Activated naive CD4-positive, alpha-beta T cell treated with anti-CD3 and anti-CD28 coated beads for 36 hours (primary cell): Measurements from ENCODE around the gene FLNC. TPM values are rescaled to one million over a fixed set of nuclear protein-coding genes. Genes with fewer than 3 reads are reported as not detected.

Experiments
- CTCF ChIA-PET: fragments of 350-600 bp; sonication (Branson Sonifier 250); formaldehyde crosslinking; loops from one replicate; lab custom pipeline; 2021; ENCODE audit warnings: antibody characterized with exemption; lab: Charles Lee
- DNase-seq: peaks from one replicate; pipeline ENCODE4 v3.0.0-alpha.2; 2020
- H3K27ac Mint-ChIP-seq: one replicate; pipeline ENCODE4 v1.8.0; 2021; ENCODE audit warnings: mild to moderate bottlenecking, mixed read lengths
- H3K27me3 Mint-ChIP-seq: one replicate; pipeline ENCODE4 v1.8.0; 2021; ENCODE audit warnings: low read depth, mixed read lengths
- H3K36me3 Mint-ChIP-seq: one replicate; pipeline ENCODE4 v1.8.0; 2021; ENCODE audit warnings: low read depth, mixed read lengths
- H3K4me1 Mint-ChIP-seq: one replicate; pipeline ENCODE4 v1.8.0; 2021; ENCODE audit warnings: low read depth, mixed read lengths
- H3K4me3 Mint-ChIP-seq: one replicate; pipeline ENCODE4 v1.8.0; 2021; ENCODE audit warnings: mild to moderate bottlenecking, moderate library complexity, mixed read lengths
- H3K9me3 Mint-ChIP-seq: one replicate; pipeline ENCODE4 v1.8.0; 2021; ENCODE audit warnings: mixed read lengths
- intact Hi-C: fragments of 100-400 bp; cut with micrococcal nuclease; formaldehyde crosslinking; loops from one replicate; pipeline ENCODE4 v1.15.1; 2023
- total RNA-seq, 2 experiments: library from RNA; stranded (reverse); gene quantifications; one replicate each; pipeline ENCODE4 v1.2.3, GENCODE V29; 2021

FLNC gene
- total RNA-seq, 2 experiments from 2014 or later, result 0.02 to 0.05 TPM

DNA sequence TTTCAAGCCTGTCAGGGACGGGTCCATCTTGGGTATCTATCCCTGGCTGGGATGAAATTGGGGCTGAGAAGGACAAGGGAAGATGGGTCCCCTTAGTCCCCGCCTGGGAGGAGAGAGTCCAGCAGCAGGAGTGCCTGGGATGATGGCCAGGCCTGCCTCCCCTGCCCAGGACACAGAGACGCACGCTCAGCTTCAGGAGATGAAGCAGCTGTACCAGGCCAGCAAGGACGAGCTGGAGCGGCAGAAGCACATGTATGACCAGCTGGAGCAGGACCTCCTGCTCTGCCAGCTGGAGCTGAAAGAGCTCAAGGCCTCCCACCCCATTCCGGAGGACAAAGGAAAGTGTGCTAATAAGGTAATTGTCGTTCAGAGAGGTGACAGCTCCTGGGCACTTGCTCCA is 23.0 kb upstream of the FLNC start:
- intact Hi-C loops, result no loop called here
- H3K4me3 Mint-ChIP-seq, result no peak overlapping the region
- DNase-seq, result no peak
- CTCF ChIA-PET, result interaction anchor here (1.0 to 2.6 kb wide), 3 partner anchors 13 to 434 kb away, joined by 3 to 10 read pairs (median 3); no protein-coding TSS in a partner anchor
- no peak overlapping the region for H3K27ac Mint-ChIP-seq
- H3K36me3 Mint-ChIP-seq, result no peaks in the 10 kb centered on the region
- no peaks in the 10 kb centered on the region for H3K4me1 Mint-ChIP-seq
- no peaks in the 10 kb centered on the region for H3K27me3 Mint-ChIP-seq
- H3K9me3 Mint-ChIP-seq, result no peaks in the 10 kb centered on the region

DNA sequence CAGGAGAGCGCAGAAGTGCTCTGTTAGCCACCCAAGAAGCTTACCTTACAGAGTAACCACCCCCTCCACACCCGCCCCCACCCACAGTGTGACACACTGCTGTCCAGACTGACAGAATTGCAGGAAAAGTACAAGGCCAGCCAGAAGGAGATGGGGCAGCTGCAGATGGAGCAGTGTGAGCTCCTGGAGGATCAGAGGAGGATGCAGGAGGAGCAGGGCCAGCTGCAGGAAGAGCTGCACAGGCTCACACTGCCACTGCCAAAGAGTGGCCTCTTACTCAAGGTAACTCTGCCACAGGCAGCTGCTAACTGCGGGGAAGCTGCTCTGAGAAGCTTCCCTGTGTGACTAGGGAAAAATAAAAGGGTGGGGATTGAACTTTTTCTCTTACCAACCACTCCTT is 20.8 kb upstream of the FLNC start:
- intact Hi-C loops, result no loop called here
- CTCF ChIA-PET, result interaction anchor here (0.7 to 2.1 kb wide), 2 partner anchors 34 to 100 kb away, joined by 3 to 7 read pairs; no protein-coding TSS in a partner anchor
- H3K4me3 Mint-ChIP-seq, result no peak overlapping the region
- H3K4me1 Mint-ChIP-seq, result no peaks in the 10 kb centered on the region
- H3K27me3 Mint-ChIP-seq, result no peaks in the 10 kb centered on the region
- no peak overlapping the region for H3K27ac Mint-ChIP-seq
- DNase-seq, result no peak
- no peaks in the 10 kb centered on the region for H3K9me3 Mint-ChIP-seq
- no peaks in the 10 kb centered on the region for H3K36me3 Mint-ChIP-seq

DNA sequence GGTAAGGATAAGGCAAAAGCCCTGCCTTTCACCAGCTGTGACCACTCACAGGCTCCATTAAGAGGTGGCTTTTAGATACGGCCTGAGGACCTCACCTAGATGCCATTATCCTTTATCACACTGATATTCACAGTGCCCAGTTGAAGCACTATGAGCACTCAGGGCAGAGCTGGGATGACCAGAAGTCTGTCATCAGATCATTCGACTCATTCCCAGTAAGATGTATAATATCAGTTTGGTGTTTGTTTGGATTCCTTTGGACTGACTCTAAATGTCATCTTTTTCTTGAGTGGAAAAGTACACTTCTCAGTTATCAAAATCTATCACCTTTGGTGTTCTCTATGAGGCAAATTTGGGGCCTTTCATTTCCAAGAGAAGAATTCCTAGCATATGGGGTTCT is 19.7 kb upstream of the FLNC start:
- H3K4me1 Mint-ChIP-seq, result no peaks in the 10 kb centered on the region
- no peaks in the 10 kb centered on the region for H3K9me3 Mint-ChIP-seq
- no peaks in the 10 kb centered on the region for H3K27me3 Mint-ChIP-seq
- H3K4me3 Mint-ChIP-seq, result no peak overlapping the region
- CTCF ChIA-PET, result interaction anchor here (0.8 to 2.1 kb wide), 2 partner anchors 33 to 281 kb away, joined by 3 to 7 read pairs; no protein-coding TSS in a partner anchor
- H3K27ac Mint-ChIP-seq, result no peak overlapping the region
- H3K36me3 Mint-ChIP-seq, result no peaks in the 10 kb centered on the region
- no peak for DNase-seq
- intact Hi-C loops, result no loop called here

DNA sequence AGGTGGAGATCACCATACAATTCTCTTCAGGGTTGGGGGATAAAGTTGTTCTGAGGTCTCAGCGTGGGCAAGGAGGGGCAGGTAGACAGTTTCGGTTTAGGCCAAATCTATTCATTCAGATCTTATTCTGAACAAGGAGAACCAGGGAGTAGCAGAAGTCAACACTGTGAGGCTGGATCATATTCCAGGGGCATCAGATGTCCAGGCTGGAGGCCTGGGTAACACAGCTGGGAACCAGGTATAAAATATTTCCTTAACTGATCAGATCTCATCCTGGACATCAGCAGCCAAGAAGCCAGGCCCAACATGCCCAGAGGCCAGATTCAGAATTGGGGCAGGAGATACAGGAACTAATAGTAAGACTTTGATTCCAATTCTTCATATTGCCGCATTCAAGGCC is 19.2 kb upstream of the FLNC start:
- no peak overlapping the region for H3K27ac Mint-ChIP-seq
- H3K4me3 Mint-ChIP-seq, result no peak overlapping the region
- no peaks in the 10 kb centered on the region for H3K27me3 Mint-ChIP-seq
- intact Hi-C loops, result no loop called here
- CTCF ChIA-PET, result interaction anchor here (1.2 kb wide), 1 partner anchor 16 kb away, joined by 3 read pairs; no protein-coding TSS in a partner anchor
- no peaks in the 10 kb centered on the region for H3K9me3 Mint-ChIP-seq
- DNase-seq, result no peak
- no peaks in the 10 kb centered on the region for H3K36me3 Mint-ChIP-seq
- no peaks in the 10 kb centered on the region for H3K4me1 Mint-ChIP-seq

DNA sequence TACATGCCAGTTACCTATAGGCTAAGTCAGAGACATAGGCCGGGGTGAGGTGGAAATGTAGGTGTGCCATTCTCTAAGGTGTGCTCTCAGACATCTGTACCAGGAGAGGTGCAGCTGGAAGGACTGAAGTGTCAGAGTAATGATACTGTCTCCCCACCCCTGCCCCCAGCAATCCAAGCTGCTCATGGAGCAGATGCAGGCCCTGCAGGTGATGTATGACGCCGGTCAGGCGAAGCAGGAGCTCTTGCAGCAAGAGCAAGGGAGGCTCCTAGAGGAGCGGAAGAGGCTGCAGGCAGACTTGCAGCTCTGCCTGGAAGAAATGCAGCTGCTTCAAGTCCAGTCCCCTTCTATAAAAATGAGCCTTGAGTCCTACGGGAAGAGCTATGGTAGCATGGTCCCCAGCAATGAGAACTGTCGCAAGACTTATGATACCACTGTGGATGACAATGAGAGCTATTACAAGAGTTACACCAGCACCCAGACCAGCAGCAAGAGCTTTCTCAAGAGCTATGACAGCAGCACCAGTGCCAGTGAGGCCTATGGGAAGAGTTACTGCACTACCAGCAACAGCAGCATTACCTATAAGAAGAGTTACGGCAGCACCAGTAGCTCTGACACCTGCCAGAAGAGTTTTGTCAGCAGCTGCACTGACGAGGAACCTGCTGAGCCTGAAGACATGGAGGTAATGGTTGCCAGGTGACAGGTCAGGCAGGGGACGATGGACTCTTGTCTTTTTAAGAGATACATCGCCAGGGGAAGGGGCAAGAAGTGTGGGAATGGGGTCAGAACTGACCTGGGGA is 18.4 kb upstream of the FLNC start:
- H3K4me1 Mint-ChIP-seq, result no peaks in the 10 kb centered on the region
- no peak for DNase-seq
- no peaks in the 10 kb centered on the region for H3K27me3 Mint-ChIP-seq
- no peaks in the 10 kb centered on the region for H3K36me3 Mint-ChIP-seq
- CTCF ChIA-PET, result interaction anchor here (1.2 kb wide), 1 partner anchor 17 kb away, joined by 3 read pairs; no protein-coding TSS in a partner anchor
- H3K4me3 Mint-ChIP-seq, result no peak overlapping the region
- H3K9me3 Mint-ChIP-seq, result no peaks in the 10 kb centered on the region
- no peak overlapping the region for H3K27ac Mint-ChIP-seq
- intact Hi-C loops, result no loop called here

DNA sequence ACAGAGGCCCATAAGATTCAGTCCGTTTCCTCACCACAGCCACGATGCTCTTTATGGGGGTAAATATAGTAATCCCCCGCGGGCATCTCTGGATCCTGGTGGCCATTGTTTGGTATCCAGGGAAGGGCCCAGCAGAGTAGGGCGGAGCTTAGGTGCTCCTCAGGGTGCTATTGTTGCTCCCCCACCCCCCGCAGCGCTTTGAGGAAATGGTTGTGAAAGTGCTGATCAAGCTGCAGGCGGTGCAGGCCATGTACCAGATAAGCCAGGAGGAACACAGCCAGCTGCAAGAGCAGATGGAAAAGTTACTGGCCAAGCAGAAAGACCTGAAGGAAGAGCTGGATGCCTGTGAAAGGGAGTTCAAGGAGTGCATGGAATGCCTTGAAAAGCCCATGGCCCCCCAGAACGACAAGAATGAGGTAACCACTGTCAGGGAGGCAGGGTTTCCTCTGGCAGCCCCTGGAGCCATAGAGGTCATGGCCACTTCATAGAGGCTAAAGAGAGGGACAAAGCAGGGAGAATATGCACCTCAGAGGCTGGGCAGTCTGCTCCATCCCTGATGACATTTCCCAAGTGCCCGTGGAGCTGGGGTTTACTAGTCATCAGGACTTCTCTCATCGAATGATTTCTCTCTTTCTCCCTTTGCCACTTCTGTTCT is 17.6 kb upstream of the FLNC start:
- H3K27ac Mint-ChIP-seq, result no peak overlapping the region
- H3K4me1 Mint-ChIP-seq, result no peaks in the 10 kb centered on the region
- no peaks in the 10 kb centered on the region for H3K9me3 Mint-ChIP-seq
- no peak overlapping the region for H3K4me3 Mint-ChIP-seq
- no peak for DNase-seq
- H3K27me3 Mint-ChIP-seq, result no peaks in the 10 kb centered on the region
- CTCF ChIA-PET, result no interaction called here
- intact Hi-C loops, result no loop called here
- no peaks in the 10 kb centered on the region for H3K36me3 Mint-ChIP-seq

DNA sequence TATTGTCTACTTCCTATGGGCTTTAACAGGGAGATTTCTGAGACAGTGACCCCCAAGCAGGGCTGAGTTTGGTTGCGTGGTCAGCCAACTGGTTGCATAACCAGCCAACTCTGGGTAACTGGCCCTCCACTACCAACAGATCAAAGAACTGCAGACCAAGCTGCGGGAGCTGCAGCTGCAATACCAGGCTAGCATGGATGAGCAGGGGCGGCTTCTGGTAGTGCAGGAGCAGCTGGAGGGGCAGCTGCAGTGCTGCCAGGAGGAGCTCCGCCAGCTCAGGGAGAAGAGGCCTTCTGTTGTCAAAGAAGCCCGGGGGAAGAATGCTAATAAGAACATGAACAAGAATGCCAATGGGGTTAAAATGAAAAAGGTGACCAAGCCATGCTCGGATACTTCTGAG is 15.7 kb upstream of the FLNC start:
- CTCF ChIA-PET, result interaction anchor here (0.6 kb wide), 1 partner anchor 288 kb away, joined by 3 read pairs; no protein-coding TSS in a partner anchor
- Mint-ChIP-seq H3K27ac (no peak overlapping the region), H3K9me3 (no peaks in the 10 kb centered on the region), H3K36me3 (no peaks in the 10 kb centered on the region), H3K4me1 (no peaks in the 10 kb centered on the region), H3K4me3 (no peak overlapping the region), H3K27me3 (no peaks in the 10 kb centered on the region)
- DNase-seq, result no peak
- intact Hi-C loops, result no loop called here

DNA sequence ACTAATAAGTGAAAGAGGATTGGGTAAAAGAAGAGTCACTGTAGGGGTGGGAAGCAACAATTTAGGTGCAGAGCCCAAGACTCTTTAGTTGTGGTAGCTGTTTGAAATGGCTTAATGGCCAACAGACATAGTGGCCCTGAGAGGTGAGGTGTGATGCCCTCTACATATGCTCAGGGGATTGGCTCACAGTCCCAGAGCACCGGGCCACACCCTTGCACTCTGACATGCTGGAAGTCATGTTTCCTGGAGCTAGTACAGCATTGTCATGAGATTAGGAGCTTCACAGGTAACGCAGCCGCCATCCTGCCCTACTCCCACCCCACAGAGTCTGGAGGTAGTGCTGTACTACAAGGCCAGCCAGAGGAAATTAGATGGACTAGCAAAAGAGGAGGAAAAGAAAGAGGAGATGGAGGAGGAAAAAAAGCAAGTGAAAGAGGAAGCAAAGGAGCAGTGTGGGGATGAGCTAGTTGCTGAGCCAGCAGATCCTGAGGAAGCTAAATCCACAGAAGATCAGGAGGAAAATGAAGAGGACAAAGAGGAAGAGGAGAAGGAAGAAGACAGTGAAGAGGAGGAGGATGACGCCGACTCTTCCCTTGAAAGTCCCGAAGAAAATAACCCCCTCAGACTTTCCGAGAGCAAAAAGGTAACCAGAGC is 14.8 kb upstream of the FLNC start:
- DNase-seq, result no peak
- Mint-ChIP-seq H3K27me3 (no peaks in the 10 kb centered on the region), H3K4me3 (no peak overlapping the region), H3K4me1 (peaks cover 4% of the 10 kb centered on the region), H3K9me3 (no peaks in the 10 kb centered on the region), H3K27ac (no peak overlapping the region), H3K36me3 (no peaks in the 10 kb centered on the region)
- CTCF ChIA-PET, result no interaction called here
- intact Hi-C loops, result no loop called here

DNA sequence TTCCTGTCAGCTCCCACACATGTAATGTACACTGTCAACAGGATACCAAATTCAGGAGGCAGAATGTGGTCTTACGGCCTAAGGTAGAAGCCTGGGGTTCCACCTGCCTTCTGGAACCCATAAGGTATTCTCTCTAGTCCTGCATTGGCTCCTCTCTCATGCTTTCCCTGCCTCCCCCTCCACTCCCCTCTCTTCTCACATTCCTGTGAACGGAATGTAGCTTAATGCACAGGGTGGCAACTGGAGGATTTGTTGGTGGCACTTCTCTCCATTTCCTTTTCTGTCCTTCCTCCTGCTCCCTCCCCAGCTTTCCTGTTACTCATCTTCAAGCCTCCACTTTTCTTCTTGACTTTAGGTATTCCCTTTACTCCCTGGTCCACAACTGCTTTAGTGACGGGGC is 11.5 kb upstream of the FLNC start:
- no peaks in the 10 kb centered on the region for H3K27me3 Mint-ChIP-seq
- no peaks in the 10 kb centered on the region for H3K9me3 Mint-ChIP-seq
- no peak for DNase-seq
- intact Hi-C loops, result no loop called here
- H3K4me3 Mint-ChIP-seq, result no peak overlapping the region
- H3K36me3 Mint-ChIP-seq, result no peaks in the 10 kb centered on the region
- CTCF ChIA-PET, result interaction anchor here (1.4 kb wide), 1 partner anchor 87 kb away, joined by 3 read pairs; no protein-coding TSS in a partner anchor
- peaks cover 4% of the 10 kb centered on the region for H3K4me1 Mint-ChIP-seq
- no peak overlapping the region for H3K27ac Mint-ChIP-seq

DNA sequence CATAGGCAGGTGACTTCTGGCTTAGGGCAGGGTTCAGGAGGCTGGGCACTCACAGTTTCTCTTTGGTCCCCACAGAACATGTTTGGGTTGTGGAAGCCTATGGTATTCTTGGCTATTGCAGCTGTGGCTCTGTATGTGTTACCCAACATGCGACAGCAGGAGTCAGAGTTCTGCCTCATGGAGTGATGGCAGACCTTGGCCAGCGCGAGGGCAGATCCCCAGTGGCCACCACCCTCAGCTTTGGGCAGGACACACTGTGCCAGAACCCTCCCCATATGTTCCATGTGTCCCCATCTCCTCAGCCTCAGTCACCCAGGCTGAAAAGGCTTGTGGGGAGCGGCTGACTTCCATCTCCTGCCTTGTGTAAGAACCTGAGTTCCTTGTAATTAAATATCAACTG is 8.5 kb upstream of the FLNC start:
- intact Hi-C loops, result no loop called here
- Mint-ChIP-seq H3K27ac (no peak overlapping the region), H3K4me1 (peaks cover 4% of the 10 kb centered on the region), H3K9me3 (no peaks in the 10 kb centered on the region), H3K27me3 (peaks cover 4% of the 10 kb centered on the region), H3K4me3 (no peak overlapping the region), H3K36me3 (no peaks in the 10 kb centered on the region)
- no peak for DNase-seq
- CTCF ChIA-PET, result interaction anchor here (2.0 kb wide), 1 partner anchor 21 kb away, joined by 5 read pairs; no protein-coding TSS in a partner anchor

DNA sequence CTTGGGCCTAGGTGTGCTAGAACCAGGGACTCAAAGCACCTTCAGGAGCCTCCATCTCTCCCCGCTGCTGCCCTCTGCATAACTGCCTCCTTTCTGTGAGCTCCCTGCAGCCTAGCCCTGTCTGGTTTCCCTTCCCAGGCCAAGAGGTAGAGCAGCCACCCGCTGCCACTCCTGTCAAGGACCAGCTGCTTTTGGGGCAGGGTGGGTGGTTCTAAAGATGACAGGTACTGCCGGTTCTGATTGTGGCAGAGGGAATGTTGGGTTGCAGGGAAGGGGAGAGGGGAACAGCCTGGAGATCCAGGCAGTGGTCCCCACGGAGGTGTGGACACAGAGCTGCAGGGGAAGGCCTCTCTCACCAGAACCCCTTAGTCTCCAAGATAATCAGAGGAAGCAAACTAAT is 3.7 kb upstream of the FLNC start:
- CTCF ChIA-PET, result no interaction called here
- DNase-seq, result no peak
- intact Hi-C loops, result no loop called here
- H3K36me3 Mint-ChIP-seq, result no peaks in the 10 kb centered on the region
- H3K4me1 Mint-ChIP-seq, result peaks cover 15% of the 10 kb centered on the region
- no peaks in the 10 kb centered on the region for H3K9me3 Mint-ChIP-seq
- no peak overlapping the region for H3K27ac Mint-ChIP-seq
- H3K27me3 Mint-ChIP-seq, result peaks cover 36% of the 10 kb centered on the region
- no peak overlapping the region for H3K4me3 Mint-ChIP-seq

DNA sequence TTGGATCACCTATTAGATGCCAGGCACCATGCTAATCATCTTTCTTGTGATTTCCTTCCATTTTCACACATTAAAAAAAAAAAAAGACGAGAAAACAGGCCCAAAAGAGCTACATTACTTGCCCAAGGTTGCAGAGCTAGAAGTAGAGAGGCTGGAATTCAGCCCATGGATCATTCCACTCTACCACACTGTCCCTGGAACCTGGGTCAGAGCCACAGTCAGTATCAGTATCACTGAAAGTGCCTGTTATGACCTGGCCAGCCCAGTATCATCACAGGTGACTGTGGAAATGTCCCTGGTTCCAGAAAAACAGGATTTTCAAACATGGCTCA is 3.3 kb upstream of the FLNC start:
- Mint-ChIP-seq H3K27me3 (peaks cover 40% of the 10 kb centered on the region), H3K4me1 (peaks cover 17% of the 10 kb centered on the region), H3K4me3 (no peak overlapping the region), H3K27ac (no peak overlapping the region), H3K9me3 (no peaks in the 10 kb centered on the region), H3K36me3 (no peaks in the 10 kb centered on the region)
- intact Hi-C loops, result no loop called here
- CTCF ChIA-PET, result no interaction called here
- no peak for DNase-seq
